Glutamatergic neuron (in vitro differentiated cells): ENCODE data around the gene ADA. TPM values are rescaled to one million over a fixed set of nuclear protein-coding genes. Genes with fewer than 3 reads are reported as not detected.

Experiments
- DNase-seq: peaks from one replicate; pipeline ENCODE4 v3.0.0; 2022
- H3K27ac Mint-ChIP-seq: one replicate; pipeline ENCODE4 v1.8.0; 2020; ENCODE audit warnings: mild to moderate bottlenecking, mixed read lengths, inconsistent platforms; ENCODE audit not compliant: unreplicated experiment
- H3K27me3 Mint-ChIP-seq: one replicate; pipeline ENCODE4 v1.8.0; 2020; ENCODE audit warnings: mild to moderate bottlenecking, moderate library complexity, mixed read lengths, inconsistent platforms; ENCODE audit not compliant: unreplicated experiment
- H3K36me3 Mint-ChIP-seq: one replicate; pipeline ENCODE4 v1.8.0; 2020; ENCODE audit warnings: mild to moderate bottlenecking, mixed read lengths, inconsistent platforms; ENCODE audit not compliant: unreplicated experiment
- H3K4me1 Mint-ChIP-seq: one replicate; pipeline ENCODE4 v1.8.0; 2020; ENCODE audit warnings: mild to moderate bottlenecking, low read depth, mixed read lengths, inconsistent platforms; ENCODE audit not compliant: unreplicated experiment
- H3K4me3 Mint-ChIP-seq: one replicate; pipeline ENCODE4 v1.8.0; 2020; ENCODE audit warnings: mild to moderate bottlenecking, mixed read lengths, inconsistent platforms; ENCODE audit not compliant: unreplicated experiment
- H3K9me3 Mint-ChIP-seq: one replicate; pipeline ENCODE4 v1.8.0; 2020; ENCODE audit warnings: mild to moderate bottlenecking, moderate library complexity, mixed read lengths, inconsistent platforms; ENCODE audit not compliant: unreplicated experiment
- total RNA-seq: library from RNA; stranded (reverse); fragmentation: NEBNext Ultra II Directional; extraction: Animal tissue kit (Norgen Biotek cat#: 25700); gene quantifications from one replicate; pipeline ENCODE4 v1.2.1, GENCODE V29; 2021; ENCODE audit not compliant: unreplicated experiment
- TF ChIP-seq, protein P1 (sequence below): fragments of 200-600 bp; sonication (generic); IDR thresholded peaks from one replicate; pipeline ENCODE4 v1.5.0; 2021; ENCODE audit not compliant: partially characterized antibody, unreplicated experiment

ADA gene
- total RNA-seq, 1 donor from 2014 or later: 3.1 TPM

GRCh38 chr20:44646641-44647274 is 4.7 kb downstream of the ADA start:
- peaks cover 9% of the 10 kb centered on the region for H3K27me3 Mint-ChIP-seq
- no peaks in the 10 kb centered on the region for H3K36me3 Mint-ChIP-seq
- H3K4me3 Mint-ChIP-seq: no peak overlapping the region
- DNase-seq: no peak
- H3K4me1 Mint-ChIP-seq: no peaks in the 10 kb centered on the region
- no peak overlapping the region for H3K27ac Mint-ChIP-seq
- TF ChIP-seq, protein P1, sequence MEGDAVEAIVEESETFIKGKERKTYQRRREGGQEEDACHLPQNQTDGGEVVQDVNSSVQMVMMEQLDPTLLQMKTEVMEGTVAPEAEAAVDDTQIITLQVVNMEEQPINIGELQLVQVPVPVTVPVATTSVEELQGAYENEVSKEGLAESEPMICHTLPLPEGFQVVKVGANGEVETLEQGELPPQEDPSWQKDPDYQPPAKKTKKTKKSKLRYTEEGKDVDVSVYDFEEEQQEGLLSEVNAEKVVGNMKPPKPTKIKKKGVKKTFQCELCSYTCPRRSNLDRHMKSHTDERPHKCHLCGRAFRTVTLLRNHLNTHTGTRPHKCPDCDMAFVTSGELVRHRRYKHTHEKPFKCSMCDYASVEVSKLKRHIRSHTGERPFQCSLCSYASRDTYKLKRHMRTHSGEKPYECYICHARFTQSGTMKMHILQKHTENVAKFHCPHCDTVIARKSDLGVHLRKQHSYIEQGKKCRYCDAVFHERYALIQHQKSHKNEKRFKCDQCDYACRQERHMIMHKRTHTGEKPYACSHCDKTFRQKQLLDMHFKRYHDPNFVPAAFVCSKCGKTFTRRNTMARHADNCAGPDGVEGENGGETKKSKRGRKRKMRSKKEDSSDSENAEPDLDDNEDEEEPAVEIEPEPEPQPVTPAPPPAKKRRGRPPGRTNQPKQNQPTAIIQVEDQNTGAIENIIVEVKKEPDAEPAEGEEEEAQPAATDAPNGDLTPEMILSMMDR: no peak
- peaks cover 2% of the 10 kb centered on the region for H3K9me3 Mint-ChIP-seq

DNA sequence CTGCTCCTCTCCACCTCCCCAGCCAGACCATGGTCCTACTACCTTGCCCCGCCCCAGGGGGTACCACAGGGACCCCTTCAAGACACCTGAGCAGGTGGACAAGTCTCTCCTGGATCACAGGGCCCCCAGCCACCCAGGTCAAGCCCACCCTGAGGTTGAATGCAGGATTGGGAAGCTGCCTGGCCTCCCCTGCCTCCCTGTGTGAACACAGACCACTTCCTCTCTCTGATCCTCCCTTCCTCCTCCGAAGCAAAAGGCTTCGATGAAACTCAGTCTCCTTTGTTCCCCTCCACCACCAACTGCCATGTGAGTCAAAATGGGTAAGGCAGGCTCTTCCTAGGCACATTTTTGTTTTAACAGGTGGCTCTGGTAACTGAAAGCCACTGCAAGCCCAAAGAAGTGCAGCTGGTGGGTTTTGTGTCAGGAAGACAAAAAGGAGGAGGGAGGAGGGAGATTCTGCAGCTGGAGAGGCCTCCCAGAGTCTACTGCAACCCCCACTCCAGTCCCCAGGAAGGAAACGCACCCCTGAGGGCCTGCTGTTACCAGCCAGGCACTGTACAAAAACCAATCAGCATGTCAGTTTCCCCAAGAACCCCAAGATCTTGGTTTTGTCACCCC is 5.4 kb downstream of the ADA start:
- Mint-ChIP-seq H3K36me3 (no peaks in the 10 kb centered on the region), H3K27ac (no peak overlapping the region), H3K9me3 (peaks cover 2% of the 10 kb centered on the region), H3K27me3 (peaks cover 9% of the 10 kb centered on the region), H3K4me1 (no peaks in the 10 kb centered on the region), H3K4me3 (no peak overlapping the region)
- TF ChIP-seq, protein P1: no peak
- no peak for DNase-seq

DNA sequence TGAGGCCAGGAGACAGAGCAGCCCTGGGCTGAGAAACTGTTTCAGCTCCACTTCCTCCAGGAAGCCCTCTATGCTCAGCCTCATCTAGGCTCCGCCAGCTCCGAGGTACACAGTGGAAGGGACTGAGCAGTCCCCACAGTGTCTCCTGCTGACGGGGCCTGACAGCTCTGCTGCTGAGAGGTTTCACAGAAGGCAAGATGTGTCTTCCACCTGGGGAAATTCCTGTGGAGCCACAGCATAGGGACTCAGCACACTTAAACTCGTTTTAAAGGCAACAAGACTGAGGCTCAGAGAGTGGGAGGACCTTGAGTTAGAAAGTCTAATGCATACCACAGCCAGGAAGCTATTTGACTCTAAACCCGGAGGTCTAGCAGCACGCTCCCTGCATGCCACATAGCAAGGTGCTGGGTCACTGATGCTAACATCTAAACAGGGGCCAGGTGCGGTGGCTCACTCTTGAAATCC is 6.8 kb downstream of the ADA start:
- H3K4me1 Mint-ChIP-seq: no peaks in the 10 kb centered on the region
- H3K27me3 Mint-ChIP-seq: peaks cover 8% of the 10 kb centered on the region
- DNase-seq: no peak
- TF ChIP-seq, protein P1: no peak
- no peaks in the 10 kb centered on the region for H3K9me3 Mint-ChIP-seq
- H3K4me3 Mint-ChIP-seq: no peak overlapping the region
- H3K36me3 Mint-ChIP-seq: no peaks in the 10 kb centered on the region
- no peak overlapping the region for H3K27ac Mint-ChIP-seq

GRCh38 chr20:44644230-44644617 is 7.3 kb downstream of the ADA start:
- no peaks in the 10 kb centered on the region for H3K4me1 Mint-ChIP-seq

More at GRCh38 chr20:44644230-44644617, 7.3 kb downstream of the ADA start:
- Mint-ChIP-seq H3K9me3 (no peaks in the 10 kb centered on the region), H3K27me3 (peaks cover 7% of the 10 kb centered on the region), H3K4me3 (no peak overlapping the region), H3K36me3 (no peaks in the 10 kb centered on the region), H3K27ac (no peak overlapping the region)
- TF ChIP-seq, protein P1: no peak
- no peak for DNase-seq
